Stimulated activated CD8-positive, alpha-beta memory T cell treated with anti-CD3 and anti-CD28 coated beads, Interleukin-15, amount 100 ng/mL, for 1 hour (primary cell): Measurements from ENCODE around the gene HSDL1.

Experiments used
- DNase-seq: peaks from one replicate; pipeline ENCODE4 v3.0.0-alpha.2; 2020; ENCODE audit warnings: low read depth

The HSDL1 gene

GRCh38 chr16:84107921-84108320 lies 37.1 kb downstream of the HSDL1 start:
- no peak for DNase-seq

GRCh38 chr16:84105948-84106740 lies 38.8 kb downstream of the HSDL1 start:
- DNase-seq, result no peak

GRCh38 chr16:84105301-84105815 lies 39.6 kb downstream of the HSDL1 start:
- DNase-seq, result no peak

GRCh38 chr16:84104231-84104630 lies 40.7 kb downstream of the HSDL1 start:
- DNase-seq, result no peak

GRCh38 chr16:84103678-84104077 lies 41.3 kb downstream of the HSDL1 start:
- no peak for DNase-seq

GRCh38 chr16:84098939-84099338 lies 46.0 kb downstream of the HSDL1 start:
- DNase-seq, result no peak

- DNase-seq, result no peak
These were observed 48.5 kb downstream of the HSDL1 start for GRCh38 chr16:84096447-84097005.

- DNase-seq, result no peak
These were observed 49.5 kb downstream of the HSDL1 start for GRCh38 chr16:84095466-84095865.

GRCh38 chr16:84093879-84094270 lies 51.1 kb downstream of the HSDL1 start:
- DNase-seq, result no peak

- no peak for DNase-seq
These were observed 51.7 kb downstream of the HSDL1 start for GRCh38 chr16:84093120-84093878.

- no peak for DNase-seq
These were observed 53.5 kb downstream of the HSDL1 start for GRCh38 chr16:84091460-84091859.

- no peak for DNase-seq
These were observed 54.8 kb downstream of the HSDL1 start for GRCh38 chr16:84090211-84090610.

- DNase-seq, result peak; percentile 7
These were observed 56.1 kb downstream of the HSDL1 start for GRCh38 chr16:84088695-84089395.

- DNase-seq, result no peak
These were observed 57.4 kb downstream of the HSDL1 start for GRCh38 chr16:84087466-84088151.

GRCh38 chr16:84087001-84087400 lies 58.0 kb downstream of the HSDL1 start:
- no peak for DNase-seq

- DNase-seq, result no peak
These were observed 58.6 kb downstream of the HSDL1 start for GRCh38 chr16:84086341-84086740.

- no peak for DNase-seq
These were observed 59.2 kb downstream of the HSDL1 start for GRCh38 chr16:84085773-84086172.

GRCh38 chr16:84085271-84085667 lies 59.7 kb downstream of the HSDL1 start:
- no peak for DNase-seq

- peak; percentile 37 for DNase-seq
These were observed 60.3 kb downstream of the HSDL1 start for GRCh38 chr16:84084570-84085270.

- DNase-seq, result no peak
These were observed 62.0 kb downstream of the HSDL1 start for GRCh38 chr16:84082835-84083569.
